GOT3 (cell line): ENCODE results near the gene RALGAPA1.

ENCODE experiments used
- DNase-seq: peaks from one replicate; lab custom pipeline; 2025; ENCODE audit warnings: mixed read lengths; lab: John Stamatoyannopoulos, UW

The RALGAPA1 gene

DNA sequence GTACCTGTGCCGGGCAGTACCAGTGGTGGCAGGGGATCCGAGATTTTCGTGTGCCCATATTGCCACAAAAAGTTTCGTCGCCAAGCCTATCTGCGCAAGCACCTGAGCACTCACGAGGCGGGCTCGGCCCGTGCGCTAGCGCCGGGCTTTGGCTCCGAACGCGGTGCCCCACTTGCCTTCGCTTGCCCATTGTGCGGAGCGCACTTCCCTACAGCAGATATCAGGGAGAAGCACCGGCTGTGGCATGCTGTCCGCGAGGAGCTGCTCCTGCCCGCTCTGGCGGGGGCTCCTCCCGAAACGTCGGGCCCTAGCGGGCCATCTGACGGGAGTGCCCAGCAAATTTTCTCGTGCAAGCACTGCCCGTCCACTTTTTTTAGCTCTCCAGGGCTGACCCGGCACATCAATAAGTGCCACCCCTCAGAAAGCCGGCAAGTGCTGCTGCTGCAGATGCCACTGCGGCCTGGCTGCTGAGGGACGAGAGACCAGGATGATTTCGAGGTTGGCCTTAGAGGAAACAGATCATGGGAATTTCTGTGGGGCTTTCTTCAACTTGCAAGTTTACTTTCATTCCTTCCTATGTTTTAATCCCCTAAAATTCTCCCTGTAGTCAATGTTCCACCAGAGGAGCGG lies 273.5 kb downstream of the RALGAPA1 start:
- DNase-seq: no peak

DNA sequence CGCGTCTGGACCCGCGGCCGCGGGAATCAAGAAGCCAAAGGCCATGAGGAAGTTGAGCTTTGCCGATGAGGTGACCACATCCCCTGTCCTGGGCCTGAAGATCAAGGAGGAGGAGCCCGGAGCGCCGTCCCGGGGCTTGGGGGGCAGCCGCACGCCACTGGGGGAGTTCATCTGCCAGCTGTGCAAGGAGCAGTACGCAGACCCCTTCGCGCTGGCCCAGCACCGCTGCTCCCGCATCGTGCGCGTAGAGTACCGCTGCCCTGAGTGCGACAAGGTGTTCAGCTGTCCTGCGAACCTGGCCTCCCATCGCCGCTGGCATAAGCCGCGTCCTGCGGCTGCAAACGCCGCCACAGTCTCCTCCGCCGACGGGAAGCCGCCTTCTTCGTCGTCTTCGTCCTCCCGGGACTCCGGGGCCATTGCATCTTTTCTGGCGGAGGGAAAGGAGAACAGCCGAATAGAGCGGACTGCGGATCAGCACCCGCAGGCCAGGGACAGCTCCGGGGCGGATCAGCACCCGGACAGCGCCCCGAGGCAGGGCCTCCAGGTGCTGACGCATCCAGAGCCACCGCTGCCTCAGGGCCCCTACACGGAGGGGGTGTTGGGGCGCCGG lies 274.1 kb downstream of the RALGAPA1 start:
- peak; percentile 1 for DNase-seq

DNA sequence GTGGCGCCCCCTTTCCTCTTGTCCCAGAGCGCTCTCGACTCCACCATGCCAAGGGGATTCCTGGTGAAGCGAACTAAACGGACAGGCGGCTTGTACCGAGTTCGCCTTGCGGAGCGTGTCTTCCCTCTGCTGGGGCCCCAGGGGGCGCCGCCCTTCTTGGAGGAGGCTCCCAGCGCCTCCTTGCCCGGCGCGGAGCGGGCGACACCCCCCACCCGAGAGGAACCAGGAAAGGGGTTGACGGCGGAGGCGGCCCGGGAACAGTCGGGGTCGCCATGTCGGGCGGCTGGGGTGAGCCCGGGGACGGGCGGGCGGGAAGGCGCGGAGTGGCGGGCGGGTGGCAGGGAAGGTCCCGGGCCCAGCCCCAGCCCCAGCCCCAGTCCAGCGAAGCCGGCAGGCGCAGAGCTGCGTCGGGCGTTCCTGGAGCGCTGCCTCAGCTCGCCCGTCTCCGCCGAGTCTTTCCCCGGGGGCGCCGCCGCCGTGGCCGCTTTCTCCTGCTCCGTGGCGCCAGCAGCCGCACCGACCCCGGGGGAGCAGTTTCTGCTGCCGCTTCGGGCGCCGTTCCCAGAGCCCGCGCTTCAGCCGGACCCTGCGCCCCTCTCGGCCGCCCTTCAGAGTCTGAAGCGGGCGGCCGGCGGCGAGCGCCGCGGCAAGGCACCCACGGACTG lies 274.8 kb downstream of the RALGAPA1 start:
- no peak for DNase-seq

- DNase-seq: peak; percentile 1
Measured at GRCh38 chr14:35533357-35534207, 275.5 kb downstream of the RALGAPA1 start, which contains the start of gene INSM2. Gene INSM2 (plus strand): TSS chr14:35534164. CDS start chr14:35534253, 89 bp downstream.

DNA sequence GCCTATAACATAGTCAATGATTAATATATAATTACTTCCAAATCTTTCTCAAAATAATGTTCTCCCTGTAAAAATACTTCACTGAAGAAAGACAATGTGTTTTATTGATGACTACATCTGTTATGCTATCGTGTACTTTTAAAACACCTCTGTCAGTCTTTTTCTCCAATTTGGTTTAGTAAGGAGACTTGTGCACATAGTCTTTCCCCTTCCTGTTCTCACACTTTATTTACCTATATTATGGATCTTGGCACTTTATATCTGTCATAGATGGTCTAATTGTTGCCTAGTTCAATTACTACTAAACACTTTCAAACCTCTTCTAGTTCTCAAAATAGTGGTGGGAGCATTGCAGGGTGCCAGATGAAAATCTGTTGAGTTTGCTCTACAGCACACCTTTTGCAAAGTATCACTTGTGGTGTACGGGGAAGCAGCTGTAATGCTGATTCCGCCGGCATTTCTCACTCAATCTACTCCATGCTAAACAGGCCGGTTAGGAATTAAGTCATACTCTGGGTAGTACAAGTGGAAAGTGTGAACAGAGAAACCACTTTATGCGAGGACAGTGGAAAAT lies 276.2 kb downstream of the RALGAPA1 start:
- DNase-seq: no peak

DNA sequence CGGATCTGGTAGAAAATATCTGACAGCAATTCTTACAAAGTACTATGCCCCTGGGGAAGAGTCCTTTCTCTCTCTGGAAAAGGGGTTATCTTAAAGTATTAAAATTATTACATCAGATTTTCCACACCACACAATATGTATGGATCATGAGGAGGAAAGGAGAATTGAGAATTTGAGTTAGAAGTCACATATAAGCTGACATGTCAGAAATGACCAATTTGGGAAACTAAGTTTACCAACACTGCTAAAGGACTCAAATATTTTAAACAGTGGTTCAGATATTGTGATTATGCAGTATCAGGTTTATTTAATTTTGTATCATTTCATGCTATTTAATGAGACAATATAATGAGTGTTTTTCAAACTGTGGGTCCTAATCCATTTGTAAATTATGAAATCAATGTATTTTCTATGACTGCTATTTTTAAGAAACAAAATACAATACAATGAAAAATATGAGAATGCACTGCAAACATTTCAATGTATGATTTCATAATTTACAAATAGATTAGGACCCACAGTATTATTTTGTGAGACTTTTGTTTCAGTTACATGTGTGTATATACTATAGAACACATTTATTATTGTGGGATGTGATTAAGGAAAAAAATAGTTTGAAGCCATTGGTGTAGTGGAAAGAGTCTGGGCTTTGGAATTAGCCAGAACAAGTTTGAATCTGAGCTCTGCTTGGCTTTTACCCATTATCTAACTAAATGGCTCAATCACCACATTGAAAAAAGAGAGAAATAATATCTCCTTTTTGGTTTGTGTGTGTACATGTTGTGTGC lies 276.9 kb downstream of the RALGAPA1 start:
- DNase-seq: no peak

GRCh38 chr14:35526962-35527361 lies 282.1 kb downstream of the RALGAPA1 start:
- no peak for DNase-seq

DNA sequence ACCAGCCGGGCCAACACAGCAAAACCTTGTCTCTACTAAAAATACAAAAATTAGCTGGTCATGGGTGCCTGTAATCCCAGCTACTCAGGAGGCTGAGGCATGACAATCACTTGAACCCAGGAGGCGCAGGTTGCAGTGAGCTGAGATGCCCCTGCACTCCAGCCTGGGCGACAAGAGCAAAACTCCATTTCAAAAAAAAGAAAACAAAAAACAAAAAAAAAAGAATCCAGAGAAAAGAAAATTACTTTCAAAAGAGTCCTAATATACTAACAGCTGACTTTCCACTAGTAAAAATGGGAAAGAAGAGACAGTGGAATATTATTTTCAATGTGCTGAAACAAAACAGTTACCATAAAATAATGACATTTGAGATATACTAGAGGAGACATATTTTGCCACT lies 283.4 kb downstream of the RALGAPA1 start:
- DNase-seq: no peak

DNA sequence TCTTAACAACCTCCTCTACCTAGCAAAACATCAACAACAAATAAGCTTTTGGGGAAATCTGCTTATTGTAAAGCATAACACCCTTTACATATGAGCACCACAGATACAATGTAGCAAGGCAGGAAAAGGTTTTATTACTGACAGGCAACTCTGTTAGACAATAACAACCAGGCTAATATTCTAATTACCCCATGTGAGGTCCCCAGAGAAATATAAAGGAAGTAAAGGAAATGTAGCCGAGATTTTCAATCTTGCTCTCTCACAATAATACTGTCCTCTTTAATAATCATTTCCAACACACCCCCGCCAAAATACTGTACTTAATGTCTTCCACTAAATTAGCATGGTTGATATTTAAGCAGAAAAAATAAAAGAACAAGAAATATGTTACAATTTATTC lies 289.1 kb downstream of the RALGAPA1 start:
- no peak for DNase-seq

DNA sequence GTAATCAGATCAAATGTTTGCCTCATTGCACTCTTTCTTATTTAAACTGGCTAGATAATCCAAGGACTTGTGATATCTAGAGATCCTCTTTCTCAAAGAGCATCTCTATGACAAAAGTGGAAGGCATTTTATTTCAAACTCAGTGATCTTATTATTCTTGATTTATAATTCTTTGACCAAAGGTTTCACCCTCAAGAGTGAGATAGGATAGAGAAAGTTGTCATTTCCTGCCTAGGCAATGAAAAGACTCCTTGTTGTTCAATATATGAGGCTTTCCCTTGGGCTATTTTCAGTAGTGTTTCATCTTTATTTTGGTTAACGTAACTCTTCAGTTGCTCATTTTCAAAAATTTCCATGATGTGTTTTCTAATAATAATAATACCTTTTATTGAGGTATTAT lies 293.2 kb downstream of the RALGAPA1 start:
- DNase-seq: no peak

GRCh38 chr14:35512765-35513164 lies 296.3 kb downstream of the RALGAPA1 start:
- DNase-seq: no peak

GRCh38 chr14:35509846-35510245 lies 299.2 kb downstream of the RALGAPA1 start:
- DNase-seq: no peak

- DNase-seq: no peak
Measured at GRCh38 chr14:35506927-35507326, 302.2 kb downstream of the RALGAPA1 start.

GRCh38 chr14:35506461-35506860 lies 302.6 kb downstream of the RALGAPA1 start:
- no peak for DNase-seq

DNA sequence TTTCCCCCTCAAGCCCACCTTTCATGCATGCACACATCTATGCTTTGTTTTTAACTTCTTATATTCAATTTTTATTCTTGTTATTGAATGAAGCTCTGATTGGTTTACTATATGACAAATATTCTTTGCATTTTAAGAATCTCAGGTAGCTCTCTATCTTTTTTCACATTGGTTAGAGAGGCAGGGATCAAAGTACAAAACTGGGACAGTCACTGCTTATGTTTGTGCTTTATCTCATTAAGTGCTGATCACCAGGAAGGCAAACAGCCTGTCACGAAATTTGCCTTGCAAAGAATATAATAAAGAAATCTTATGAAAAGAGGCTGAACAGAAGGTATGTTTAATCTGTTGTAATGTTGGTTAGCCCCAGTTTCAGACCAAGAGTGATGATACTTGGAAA lies 304.8 kb downstream of the RALGAPA1 start:
- no peak for DNase-seq

DNA sequence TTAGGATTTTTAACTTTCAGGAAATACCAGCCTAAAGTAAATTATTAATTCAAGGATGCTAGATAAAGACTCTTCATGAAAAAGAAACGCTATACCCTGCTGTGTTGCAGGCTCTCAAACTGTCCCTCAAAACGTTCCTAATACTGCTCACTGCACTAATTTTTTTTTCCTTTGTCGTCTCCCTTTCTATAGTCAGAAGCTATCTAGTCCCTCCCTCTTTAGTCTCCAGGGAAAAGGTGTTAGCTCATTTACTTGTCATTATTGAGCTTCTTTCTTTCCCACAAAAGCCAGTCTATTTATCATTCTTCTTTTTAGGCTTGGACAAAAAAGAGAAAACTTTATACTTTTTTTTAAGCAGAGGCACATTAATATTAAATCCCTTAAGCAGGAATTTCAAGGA lies 305.4 kb downstream of the RALGAPA1 start:
- no peak for DNase-seq

- no peak for DNase-seq
Measured at GRCh38 chr14:35499180-35499579, 309.9 kb downstream of the RALGAPA1 start.

DNA sequence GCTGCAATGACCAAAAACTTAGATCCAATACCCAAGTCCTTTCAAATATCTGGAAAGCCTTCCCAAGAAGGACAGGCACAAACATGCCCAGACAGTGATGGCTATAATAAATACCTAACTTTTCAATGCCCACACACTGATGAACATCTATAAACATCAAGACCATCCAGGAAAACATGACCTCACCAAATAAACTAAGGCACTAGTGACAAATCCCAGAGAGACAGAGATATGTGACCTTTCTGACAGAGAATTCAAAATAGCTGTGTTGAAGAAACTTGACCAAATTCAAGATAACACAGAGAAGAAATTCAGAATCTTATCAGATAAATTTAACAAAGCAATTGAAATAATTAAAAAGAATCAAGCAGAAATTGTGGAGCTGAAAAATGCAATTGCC lies 313.8 kb downstream of the RALGAPA1 start:
- DNase-seq: no peak

DNA sequence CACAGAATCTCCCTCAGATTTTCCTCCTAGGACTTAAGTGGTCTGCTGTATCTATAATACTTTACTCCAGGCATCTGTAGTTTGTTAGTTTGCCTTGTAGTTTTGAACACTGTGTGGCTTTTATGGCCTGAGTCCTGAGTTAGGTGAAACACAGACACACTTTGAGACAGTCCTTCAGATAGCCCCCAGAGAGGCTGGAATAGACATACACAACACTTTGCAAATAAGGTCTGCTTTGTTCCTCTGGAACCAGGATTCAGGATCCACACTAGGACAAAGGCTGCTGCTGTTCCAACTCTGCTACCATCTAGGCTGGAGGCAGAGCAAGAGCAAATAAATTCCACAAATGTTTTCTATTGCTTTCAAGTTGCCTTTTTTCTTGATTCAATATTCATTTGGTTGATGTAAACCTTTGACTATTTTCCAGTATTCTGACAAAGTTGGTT lies 316.5 kb downstream of the RALGAPA1 start:
- DNase-seq: no peak
